PC-3 (cell line): ENCODE measurements around the gene BCAR1. TPM values are rescaled to one million over a fixed set of nuclear protein-coding genes. Genes with fewer than 3 reads are reported as not detected.

Experiments
- ATAC-seq: fragments of 200-7000 bp; cut with Tn5 transposase; 2 replicates; pipeline ENCODE4 v1.9.1; 2020; ENCODE audit warnings: mild to moderate bottlenecking, moderate library complexity
- BruUV-seq: library from RNA; stranded (reverse); fragments of 400-500 nt; replicated peaks from 2 replicates; lab custom pipeline; 2021; lab: Mats Ljungman, UMichigan
- CTCF ChIA-PET: fragments of 300-600 bp; sonication (Branson Sonifier 250); formaldehyde crosslinking; loops from one replicate; lab custom pipeline; 2022; ENCODE audit warnings: antibody characterized with exemption; lab: Charles Lee
- POLR2A ChIA-PET: fragments of 300-600 bp; sonication (Branson Sonifier 250); formaldehyde crosslinking; loops from one replicate; lab custom pipeline; 2022; ENCODE audit warnings: antibody characterized with exemption; ENCODE audit not compliant: unreplicated experiment; lab: Charles Lee
- DNase-seq: peaks from one replicate; pipeline ENCODE4 v3.0.0-alpha.2; 2015
- H2AFZ ChIP-seq: fragments of 300-600 bp; sonication (generic); 2 replicates; pipeline ENCODE4 v1.6.0; 2016; ENCODE audit warnings: antibody characterized with exemption, low read length
- H3F3A ChIP-seq: fragments of 300-600 bp; sonication (generic); one replicate; pipeline ENCODE4 v1.6.0; 2017; ENCODE audit warnings: antibody characterized with exemption, low read length, control low read depth, mild to moderate bottlenecking; ENCODE audit not compliant: unreplicated experiment
- H3K27ac ChIP-seq: fragments of 300-600 bp; sonication (generic); 2 replicates; pipeline ENCODE4 v1.5.1; 2016; ENCODE audit warnings: mild to moderate bottlenecking, low read length
- H3K27me3 ChIP-seq: fragments of 300-600 bp; sonication (generic); 2 replicates; pipeline ENCODE4 v1.6.1; 2016; ENCODE audit warnings: low read length, mixed read lengths
- H3K36me3 ChIP-seq: fragments of 300-600 bp; sonication (generic); 2 replicates; pipeline ENCODE4 v1.6.1; 2016; ENCODE audit warnings: low read depth, mixed run types, low read length, mixed read lengths
- H3K4me1 ChIP-seq: fragments of 300-600 bp; sonication (generic); 2 replicates; pipeline ENCODE4 v1.5.1; 2016; ENCODE audit warnings: low read length; ENCODE audit not compliant: insufficient read depth
- H3K4me2 ChIP-seq: fragments of 300-600 bp; sonication (generic); 2 replicates; pipeline ENCODE4 v1.6.0; 2016; ENCODE audit warnings: low read length
- H3K4me3 ChIP-seq: fragments of 300-600 bp; sonication (generic); 2 replicates; pipeline ENCODE4 v1.5.1; 2016; ENCODE audit warnings: mild to moderate bottlenecking, low read length, mixed read lengths
- H3K79me2 ChIP-seq: fragments of 300-600 bp; sonication (generic); 2 replicates; pipeline ENCODE4 v1.6.1; 2017; ENCODE audit warnings: low read length, mixed read lengths
- H3K9ac ChIP-seq: fragments of 300-600 bp; sonication (generic); 2 replicates; pipeline ENCODE4 v1.6.0; 2016; ENCODE audit warnings: mild to moderate bottlenecking, low read length
- H3K9me2 ChIP-seq: fragments of 300-600 bp; sonication (generic); replicated peaks from 2 replicates; pipeline ENCODE4 v1.6.1; 2016; ENCODE audit warnings: mixed run types, low read length, mixed read lengths
- H3K9me3 ChIP-seq: fragments of 300-600 bp; sonication (generic); 2 replicates; pipeline ENCODE4 v1.6.1; 2016; ENCODE audit warnings: low read length, mixed read lengths
- H4K20me1 ChIP-seq: fragments of 300-600 bp; sonication (generic); 2 replicates; pipeline ENCODE4 v1.6.1; 2016; ENCODE audit warnings: low read length, mixed read lengths
- CTCF ChIP-seq: fragments of 300-600 bp; sonication (generic); conservative IDR thresholded peaks from 2 replicates; pipeline ENCODE4 v1.5.1; 2017; ENCODE audit warnings: antibody characterized with exemption, low read depth, mild to moderate bottlenecking, low read length
- EZH2 ChIP-seq: fragments of 300-600 bp; sonication (generic); IDR thresholded peaks from one replicate; pipeline ENCODE4 v1.6.1; 2017; ENCODE audit warnings: antibody characterized with exemption, mild to moderate bottlenecking, low read length; ENCODE audit not compliant: unreplicated experiment
- EZH2phosphoT487 ChIP-seq: fragments of 300-600 bp; sonication (generic); IDR thresholded peaks from 2 replicates; pipeline ENCODE4 v1.6.1; 2018; ENCODE audit warnings: mild to moderate bottlenecking, antibody characterized with exemption, low read length, borderline replicate concordance
- intact Hi-C: fragments of 100-400 bp; cut with micrococcal nuclease; formaldehyde crosslinking; loops from 2 replicates; pipeline ENCODE4 v1.9.0; 2023
- total RNA-seq: library from RNA; depleted of rRNA; stranded (reverse); fragments of >200 nt; gene quantifications from 2 replicates; pipeline ENCODE4 v1.2.3, GENCODE V29; 2014

The BCAR1 gene
- total RNA-seq, 1 experiment from 2014 or later, result 49.3 TPM

DNA sequence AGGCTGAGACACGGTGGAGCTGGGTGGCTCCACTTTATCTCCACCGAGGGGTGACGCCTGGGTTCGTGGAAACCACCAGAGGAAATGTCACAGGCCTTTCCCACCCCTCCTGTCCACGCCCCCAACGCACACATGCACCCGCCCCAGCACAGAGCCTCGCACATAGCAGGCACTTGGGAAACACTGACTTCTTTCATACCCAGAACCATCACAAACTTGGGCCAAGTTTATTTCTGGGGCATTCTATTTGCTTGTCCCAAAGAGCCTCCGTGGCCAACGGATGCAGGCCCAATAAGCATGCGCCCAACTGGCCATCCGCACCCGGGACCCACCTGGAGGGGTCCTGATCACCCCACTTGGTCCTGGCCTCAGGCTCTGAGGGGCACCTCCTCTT lies 3.3 kb downstream of the BCAR1 start:
- Histone ChIP-seq H3K9ac (no peak overlapping the region), H3K27ac (no peak overlapping the region), H4K20me1 (peaks cover 19% of the 10 kb centered on the region), H3K4me2 (no peak overlapping the region; the same call in 1 of the 2 replicates), H3K4me1 (peaks cover 70% of the 10 kb centered on the region), H3K4me3 (no peak overlapping the region), H3K36me3 (no peaks in the 10 kb centered on the region), H2AFZ (no peak overlapping the region), H3K9me2 (no peaks in the 10 kb centered on the region), H3K27me3 (no peaks in the 10 kb centered on the region), H3K79me2 (peaks cover 85% of the 10 kb centered on the region), H3F3A (no peaks in the 10 kb centered on the region), H3K9me3 (no peaks in the 10 kb centered on the region)
- no peak for DNase-seq
- no peak for TF ChIP-seq CTCF
- TF ChIP-seq EZH2, result no peak
- TF ChIP-seq EZH2phosphoT487, result no peak
- BruUV-seq, result no TSS peak
- no peak for ATAC-seq
- CTCF ChIA-PET, result no interaction called here
- POLR2A ChIA-PET, result no interaction called here
- intact Hi-C loops, result no loop called here

GRCh38 chr16:75247249-75247648 lies 4.2 kb downstream of the BCAR1 start:
- POLR2A ChIA-PET, result no interaction called here
- peaks cover under 1% of the 10 kb centered on the region; the same call in 1 of the 2 replicates for H3K36me3 ChIP-seq
- H3K27ac ChIP-seq, result 0 out of 2 replicates have a peak overlapping the region, but pooled peaks have one; percentile 4
- H3K9me3 ChIP-seq, result no peaks in the 10 kb centered on the region
- intact Hi-C loops, result no loop called here
- no peak overlapping the region for H3K4me2 ChIP-seq
- CTCF ChIA-PET, result no interaction called here
- peaks cover 69% of the 10 kb centered on the region for H3K4me1 ChIP-seq
- H3K9ac ChIP-seq, result no peak overlapping the region
- TF ChIP-seq CTCF, result no peak
- no peak for TF ChIP-seq EZH2
- TF ChIP-seq EZH2phosphoT487, result no peak
- H4K20me1 ChIP-seq, result peaks cover 19% of the 10 kb centered on the region
- H3K4me3 ChIP-seq, result no peak overlapping the region
- H3F3A ChIP-seq, result no peaks in the 10 kb centered on the region
- DNase-seq (no peak), ATAC-seq (no peak)
- no TSS peak for BruUV-seq
- H2AFZ ChIP-seq, result no peak overlapping the region
- no peaks in the 10 kb centered on the region for H3K9me2 ChIP-seq
- no peaks in the 10 kb centered on the region for H3K27me3 ChIP-seq
- H3K79me2 ChIP-seq, result peaks cover 83% of the 10 kb centered on the region

GRCh38 chr16:75246504-75247205 lies 4.8 kb downstream of the BCAR1 start:
- DNase-seq (no peak), ATAC-seq (no peak)
- Histone ChIP-seq H3K9me3 (no peaks in the 10 kb centered on the region), H3F3A (no peaks in the 10 kb centered on the region), H3K4me1 (peaks cover 64% of the 10 kb centered on the region), H3K27ac (peak overlapping the region; percentile 86), H3K36me3 (peaks cover 7% of the 10 kb centered on the region; the same call in 1 of the 2 replicates), H3K9ac (peak overlapping the region; percentile 63; the same call in 1 of the 2 replicates), H2AFZ (no peak overlapping the region), H3K9me2 (no peaks in the 10 kb centered on the region), H3K27me3 (no peaks in the 10 kb centered on the region), H3K4me2 (peak overlapping the region; percentile 60; the same call in 1 of the 2 replicates), H4K20me1 (peaks cover 19% of the 10 kb centered on the region), H3K4me3 (no peak overlapping the region), H3K79me2 (peaks cover 84% of the 10 kb centered on the region)
- ChIA-PET CTCF (interaction anchor here (1.9 kb wide), 1 partner anchor 59 kb away, joined by 8 read pairs; no protein-coding TSS in a partner anchor), POLR2A (no interaction called here)
- intact Hi-C loops, result no loop called here
- TF ChIP-seq CTCF (no peak), EZH2 (no peak), EZH2phosphoT487 (no peak)
- no TSS peak for BruUV-seq
